ENCODE data around the gene B4GALNT1. TPM values are rescaled to one million over a fixed set of nuclear protein-coding genes. Genes with fewer than 3 reads are reported as not detected.
"Not testable (repeated sequence)": the region's sequence is repeated elsewhere in the genome, so short reads cannot be mapped to it uniquely, and the experiment has no call there.

The B4GALNT1 gene
- total and polyA plus RNA-seq, 8 donors = 0.04 to 1.1 (median 0.47) TPM; not detected in 1

- no peak for DNase-seq
- no peaks in the 10 kb centered on the region for H3K9me3 ChIP-seq
- no peak for ATAC-seq
- no peak for TF ChIP-seq CTCF (IDR thresholded peaks at IDR 0.05)
- intact Hi-C loops (cut with DNase I) = loop anchor here in 1 of 3 donors (2.0 kb wide), 1 partner anchor 38 kb away; no protein-coding TSS in a partner anchor
- H3K27ac ChIP-seq = no peak overlapping the region
- no peak overlapping the region for H3K4me3 ChIP-seq
- WGBS, 2 donors = 58 to 66% methylated on average over 16 of the region's 16 CpGs
- H3K36me3 ChIP-seq = no peaks in the 10 kb centered on the region
- peaks cover 0 to 14% (median 6%) of the 10 kb centered on the region in 4 donors for H3K27me3 ChIP-seq
- no peak for FAIRE-seq
- H3K4me1 ChIP-seq = peaks cover 0 to 3% (median 0%) of the 10 kb centered on the region in 3 donors
These were observed 14.0 kb downstream of the B4GALNT1 start for GRCh38 chr12:57618966-57619433.

GRCh38 chr12:57618431-57618830 lies 14.6 kb downstream of the B4GALNT1 start:
- H3K27me3 ChIP-seq = peaks cover 0 to 14% (median 6%) of the 10 kb centered on the region in 4 donors
- not testable (repeated sequence) for H3K4me1 ChIP-seq, H3K36me3 ChIP-seq, DNase-seq, H3K27ac ChIP-seq, H3K4me3 ChIP-seq, FAIRE-seq, ATAC-seq, H3K9me3 ChIP-seq
- 93 to 97% methylated on average over 6 of the region's 6 CpGs for WGBS, 2 donors
- intact Hi-C loops (cut with DNase I) = loop anchor here in 1 of 3 donors (2.0 kb wide), 1 partner anchor 38 kb away; no protein-coding TSS in a partner anchor

GRCh38 chr12:57617942-57618341 lies 15.1 kb downstream of the B4GALNT1 start:
- H3K27me3 ChIP-seq = peaks cover 0 to 9% (median 6%) of the 10 kb centered on the region in 4 donors
- no peaks in the 10 kb centered on the region for H3K36me3 ChIP-seq
- intact Hi-C loops (cut with DNase I) = loop anchor here in 1 of 3 donors (2.0 kb wide), 1 partner anchor 37 kb away; no protein-coding TSS in a partner anchor
- WGBS, 2 donors = 61 to 62% methylated on average over 11 of the region's 11 CpGs
- no peak for TF ChIP-seq CTCF (IDR thresholded peaks at IDR 0.05)
- H3K4me3 ChIP-seq = no peak overlapping the region
- FAIRE-seq (no peak), ATAC-seq (no peak), DNase-seq (no peak)
- H3K27ac ChIP-seq = no peak overlapping the region
- no peaks in the 10 kb centered on the region for H3K9me3 ChIP-seq
- H3K4me1 ChIP-seq = peaks cover 0 to 3% (median 0%) of the 10 kb centered on the region in 3 donors

- H3K4me1 ChIP-seq = peaks cover 0 to 3% (median 0%) of the 10 kb centered on the region in 3 donors
- WGBS, 2 donors = 85 to 94% methylated on average over 3 of the region's 3 CpGs
- no peak for DNase-seq
- peaks cover 0 to 9% (median 5%) of the 10 kb centered on the region in 4 donors for H3K27me3 ChIP-seq
- no peak overlapping the region for H3K4me3 ChIP-seq
- no peak overlapping the region for H3K27ac ChIP-seq
- no peak for TF ChIP-seq CTCF (IDR thresholded peaks at IDR 0.05)
- H3K36me3 ChIP-seq = no peaks in the 10 kb centered on the region
- intact Hi-C loops (cut with DNase I) = no loop called here
- FAIRE-seq = no peak
- H3K9me3 ChIP-seq = no peaks in the 10 kb centered on the region
- ATAC-seq = no peak
These were observed 16.5 kb downstream of the B4GALNT1 start for GRCh38 chr12:57616383-57617101.

- H3K36me3 ChIP-seq = no peaks in the 10 kb centered on the region
- DNase-seq (no peak), ATAC-seq (no peak), FAIRE-seq (no peak)
- no peaks in the 10 kb centered on the region for H3K4me1 ChIP-seq
- no peak overlapping the region for H3K27ac ChIP-seq
- no peak overlapping the region for H3K4me3 ChIP-seq
- no peaks in the 10 kb centered on the region for H3K9me3 ChIP-seq
- intact Hi-C loops (cut with DNase I) = no loop called here
- TF ChIP-seq CTCF (IDR thresholded peaks at IDR 0.05) = no peak
- 83 to 85% methylated on average over 5 of the region's 5 CpGs for WGBS, 2 donors
- peaks cover 0 to 9% (median 2%) of the 10 kb centered on the region in 4 donors for H3K27me3 ChIP-seq
These were observed 17.4 kb downstream of the B4GALNT1 start for GRCh38 chr12:57615637-57616036.
